ENCODE data around the gene LMOD3.

- no peak for TF ChIP-seq CEBPB (IDR thresholded peaks at IDR 0.05; ENCODE audit: low read depth, low read length)
- TF ChIP-seq CTCF (conservative IDR thresholded peaks at IDR 0.05; ENCODE audit: low read depth, low read length), result no peak
- no peak for TF ChIP-seq POLR2A (IDR thresholded peaks at IDR 0.05; ENCODE audit: low read depth, low read length)
- TF ChIP-seq CHD1 (IDR thresholded peaks at IDR 0.05; ENCODE audit: low read depth, low read length), result no peak
- TF ChIP-seq RFX5 (IDR thresholded peaks at IDR 0.05; ENCODE audit: low read depth, low read length), result no peak
- TF ChIP-seq NFE2L2 (IDR thresholded peaks at IDR 0.05; ENCODE audit: low read depth, low read length), result no peak
- TF ChIP-seq SMC3 (IDR thresholded peaks at IDR 0.05; ENCODE audit: low read depth, low read length), result no peak
- TF ChIP-seq BHLHE40 (IDR thresholded peaks at IDR 0.05; ENCODE audit: low read depth, low read length), result no peak
- no peak for TF ChIP-seq FOS (IDR thresholded peaks at IDR 0.05; ENCODE audit: low read depth, low read length)
These were observed 22.3 kb upstream of the LMOD3 start for GRCh38 chr3:69144631-69145245.
